H1 (cell line): ENCODE results near the gene MAD2L1BP. TPM values are rescaled to one million over a fixed set of nuclear protein-coding genes. Genes with fewer than 3 reads are reported as not detected.

Experiments used
- RBBP5 ChIP-seq: IDR thresholded peaks from 2 replicates; pipeline ENCODE4 v1.7.1; 2012; ENCODE audit warnings: low read depth, mild to moderate bottlenecking, inconsistent platforms, low read length, moderate library complexity, borderline replicate concordance
- polyA plus RNA-seq, 7 experiments: library from polyadenylated mRNA; depleted of rRNA in 3 of 7; stranded (reverse) in 5 of 7; unstranded in 2 of 7; fragments of >200 nt in 5 of 7; fragments of 200-250 nt in 2 of 7; gene quantifications; 1 replicate in 5 of 7; 2 replicates in 1 of 7; 4 replicates in 1 of 7; pipeline versions ENCODE4 v1.2.1 to v1.2.3, GENCODE V29; 2011 to 2013; ENCODE audit warnings: missing spikeins in 2 of 7, mixed read lengths in 2 of 7
- total RNA-seq: library from RNA; stranded (reverse); fragmentation: NEBNext Ultra II Directional; extraction: Animal tissue kit (Norgen Biotek cat#: 25700); gene quantifications from 2 replicates; pipeline ENCODE4 v1.2.1, GENCODE V29; 2021

Gene MAD2L1BP
- total and polyA plus RNA-seq, 2 of the 8 experiments (the other 6 are each of a cell fraction or from before 2014, with no cell fraction given): 35.5 to 70.0 TPM

- TF ChIP-seq RBBP5: no peak
These were observed 35.6 kb downstream of the MAD2L1BP start (continued) for GRCh38 chr6:43671011-43671800.
